AG09309 (cell line): Measurements from ENCODE around the gene APOBEC3F.
"Not testable (repeated sequence)": the region's sequence is repeated elsewhere in the genome, so short reads cannot be mapped to it uniquely, and the experiment has no call there.

ENCODE experiments used
- DNase-seq: peaks from one replicate; pipeline ENCODE4 v3.0.0-alpha.2; 2010; ENCODE audit warnings: low read depth
- H3K4me3 ChIP-seq: 2 replicates; pipeline ENCODE4 v1.5.1; 2011; ENCODE audit warnings: mild to moderate bottlenecking, low read depth, low read length, moderate library complexity; ENCODE audit not compliant: control insufficient read depth
- CTCF ChIP-seq: IDR thresholded peaks from 2 replicates; pipeline ENCODE4 v1.5.1; 2011; ENCODE audit warnings: mild to moderate bottlenecking, low read depth, low read length, inconsistent platforms; ENCODE audit not compliant: insufficient read depth, control insufficient read depth; ENCODE audit errors: missing control alignments

APOBEC3F gene

DNA sequence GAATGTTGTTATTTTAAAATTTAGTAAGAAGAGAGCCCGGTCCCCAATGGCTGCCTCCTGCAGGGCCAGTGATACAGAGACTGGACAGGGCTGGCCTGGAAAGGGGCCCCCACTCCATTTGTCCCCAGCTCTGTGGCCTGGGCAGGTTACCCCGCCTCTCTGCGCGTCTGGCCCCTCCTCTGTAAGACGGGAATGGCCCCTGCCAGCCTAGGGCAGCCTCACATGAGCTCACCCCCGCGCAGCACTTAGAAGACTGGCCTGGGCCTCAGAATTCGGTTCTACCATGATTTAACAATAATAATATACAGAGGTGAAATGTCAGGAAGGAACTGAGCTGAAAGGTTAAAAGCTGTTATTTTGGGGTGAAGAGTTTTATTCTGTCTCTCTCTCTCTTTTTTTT is 37.7 kb downstream of the APOBEC3F start:
- no peak overlapping the region for H3K4me3 ChIP-seq
- no peak for DNase-seq
- TF ChIP-seq CTCF: no peak

DNA sequence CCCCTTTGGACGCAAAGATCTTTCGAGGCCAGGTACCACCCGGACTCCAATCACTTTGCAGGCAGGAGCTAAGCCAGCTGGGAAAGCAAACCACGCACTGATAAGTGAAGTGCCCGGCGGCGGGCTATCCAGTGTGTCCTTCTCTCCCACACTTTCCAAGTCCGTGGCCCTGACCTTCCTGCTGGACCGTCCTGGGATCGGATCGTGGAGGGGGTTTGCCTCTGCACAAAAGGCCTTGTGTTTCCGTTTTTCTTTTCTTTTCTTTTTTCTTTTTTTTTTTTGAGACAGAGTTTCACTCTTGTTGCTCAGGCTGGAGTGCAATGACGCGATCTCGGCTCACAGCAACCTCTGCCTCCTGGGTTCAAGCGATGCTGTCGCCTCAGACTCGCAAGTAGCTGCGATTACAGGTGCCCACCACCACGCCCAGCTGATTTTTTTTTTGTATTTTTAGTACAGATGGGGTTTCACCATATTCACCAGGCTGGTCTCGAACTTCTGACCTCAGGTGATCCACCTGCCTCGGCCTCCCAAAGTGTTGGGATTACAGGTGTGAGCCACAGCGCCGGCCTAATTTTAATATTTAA is 38.5 kb downstream of the APOBEC3F start:
- DNase-seq, H3K4me3 ChIP-seq: not testable (repeated sequence)

DNA sequence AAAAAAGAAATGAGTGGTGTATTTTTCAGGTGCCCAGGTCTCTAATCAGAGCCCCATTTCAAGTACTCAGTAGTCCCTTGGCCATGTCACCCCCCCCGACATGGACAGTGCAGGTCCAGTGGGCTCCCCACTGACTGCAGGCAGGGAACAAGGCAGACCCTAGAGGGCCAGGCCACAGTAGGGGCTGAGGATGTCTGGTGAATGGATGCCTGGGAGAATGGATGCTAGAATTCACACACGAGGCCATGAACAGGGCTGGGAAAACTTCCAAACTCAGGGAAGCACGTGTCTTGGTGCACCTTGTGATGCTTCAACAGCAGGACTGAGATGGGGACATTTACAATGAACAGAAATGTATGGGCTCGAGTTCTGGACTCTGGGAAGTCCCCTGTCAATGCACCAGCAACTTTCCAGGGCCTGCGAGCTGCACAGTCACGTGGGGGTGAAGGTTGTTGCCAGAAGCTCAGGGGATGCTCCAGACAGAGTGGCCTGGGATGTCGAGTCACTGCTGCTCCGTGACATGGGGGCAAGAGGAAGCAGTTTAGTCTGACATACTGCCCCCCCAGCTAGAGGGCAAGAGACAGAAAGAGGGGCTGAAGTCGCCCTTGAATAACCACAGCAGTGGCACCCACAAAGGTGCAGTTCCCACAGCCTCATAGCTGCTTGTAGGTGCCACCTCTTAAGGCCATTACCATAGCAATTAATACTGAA is 39.5 kb downstream of the APOBEC3F start:
- no peak for DNase-seq
- no peak overlapping the region for H3K4me3 ChIP-seq
- TF ChIP-seq CTCF: no peak

- no peak overlapping the region for H3K4me3 ChIP-seq
- TF ChIP-seq CTCF: no peak
- DNase-seq: no peak
Observed at GRCh38 chr22:39081016-39081415, 40.4 kb downstream of the APOBEC3F start.

DNA sequence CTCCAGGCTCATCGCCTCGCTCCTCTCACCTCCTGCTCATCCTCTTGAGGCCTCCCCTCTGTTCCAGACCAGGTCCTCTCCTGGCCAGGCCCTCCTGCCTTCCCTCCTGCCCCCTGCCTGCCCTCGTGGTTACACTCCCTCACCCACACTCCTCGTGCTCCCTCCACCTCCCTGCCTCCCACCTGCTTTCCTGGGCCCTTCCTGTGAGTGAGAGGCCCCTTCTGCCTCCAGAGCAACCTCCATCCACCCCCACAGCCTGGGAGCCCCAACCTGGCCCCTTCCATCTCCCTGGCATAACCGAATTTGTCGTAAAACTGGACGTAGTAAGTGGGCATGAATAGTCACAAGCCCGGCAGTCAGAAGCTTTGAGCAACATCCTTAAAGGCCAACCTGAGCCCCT is 40.9 kb downstream of the APOBEC3F start:
- TF ChIP-seq CTCF: no peak
- DNase-seq: no peak
- H3K4me3 ChIP-seq: no peak overlapping the region

DNA sequence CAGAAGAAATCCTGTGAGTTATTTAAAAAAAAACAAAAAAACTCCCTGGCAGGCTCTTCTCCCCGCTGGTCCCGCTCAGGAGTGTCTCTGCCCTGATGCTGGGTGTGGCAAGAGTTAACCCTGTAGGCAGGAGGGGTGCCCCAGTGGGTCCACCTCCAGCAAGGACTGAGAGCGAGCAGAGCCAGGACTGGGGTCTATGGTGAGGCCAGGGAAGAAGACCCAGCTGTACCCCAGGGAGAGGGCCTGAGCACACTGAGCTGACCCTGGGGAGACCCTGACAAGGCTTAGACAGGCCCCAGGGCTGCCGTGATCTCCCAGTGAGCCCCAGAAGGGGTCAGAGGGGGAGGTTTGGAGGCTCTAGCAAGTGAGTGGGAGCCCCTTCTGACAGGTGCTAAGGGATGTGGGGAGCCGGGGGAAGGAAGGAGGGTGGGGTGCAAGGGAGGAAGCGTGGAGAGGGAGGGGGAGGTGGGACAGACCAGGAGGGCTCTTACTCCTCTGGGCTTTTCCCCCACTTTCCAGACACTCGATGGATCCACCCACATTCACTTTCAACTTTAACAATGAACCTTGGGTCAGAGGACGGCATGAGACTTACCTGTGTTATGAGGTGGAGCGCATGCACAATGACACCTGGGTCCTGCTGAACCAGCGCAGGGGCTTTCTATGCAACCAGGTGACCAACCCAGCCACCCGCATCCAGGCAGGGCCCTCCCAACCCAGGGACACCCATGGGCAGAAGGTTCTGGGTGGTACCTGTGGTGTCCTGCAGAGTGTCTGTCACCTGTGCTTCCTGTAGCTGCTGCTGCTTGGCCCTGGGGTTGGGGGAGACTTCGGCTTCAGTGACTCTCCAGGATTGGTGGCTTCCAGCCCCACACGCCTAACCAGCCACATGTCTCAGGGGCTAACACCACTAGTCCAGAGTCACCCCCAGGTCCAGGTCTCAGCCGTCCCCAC is 42.8 kb downstream of the APOBEC3F start:
- H3K4me3 ChIP-seq: no peak overlapping the region
- TF ChIP-seq CTCF: no peak
- no peak for DNase-seq

DNA sequence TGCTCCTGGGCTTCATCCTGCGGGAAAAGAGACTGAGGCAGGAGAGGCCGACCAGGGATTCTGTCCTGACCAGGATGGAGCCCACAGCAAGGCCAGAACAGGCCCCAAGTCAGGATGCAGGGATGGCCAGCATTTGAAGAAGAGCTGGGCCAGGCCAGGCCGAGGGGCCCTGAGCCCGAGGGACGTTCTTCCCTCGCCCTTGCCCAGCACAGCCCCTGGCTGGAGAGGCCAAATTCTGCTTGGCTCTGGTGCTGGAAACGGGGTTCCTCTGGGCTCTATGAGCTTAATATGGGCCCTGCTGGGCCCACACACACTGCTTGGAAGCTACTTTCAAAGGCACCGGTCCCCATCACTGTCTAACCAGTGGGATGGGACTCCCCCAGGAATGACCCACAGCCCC is 44.0 kb downstream of the APOBEC3F start:
- no peak for DNase-seq
- no peak overlapping the region for H3K4me3 ChIP-seq
- TF ChIP-seq CTCF: no peak
